GDM1 (cell line): ENCODE results near the gene MTHFSD.

ENCODE experiments used
- DNase-seq: peaks from one replicate; lab custom pipeline; 2025; lab: John Stamatoyannopoulos, UW

The MTHFSD gene

GRCh38 chr16:86502856-86503748 lies 51.9 kb downstream of the MTHFSD start:
- no peak for DNase-seq

DNA sequence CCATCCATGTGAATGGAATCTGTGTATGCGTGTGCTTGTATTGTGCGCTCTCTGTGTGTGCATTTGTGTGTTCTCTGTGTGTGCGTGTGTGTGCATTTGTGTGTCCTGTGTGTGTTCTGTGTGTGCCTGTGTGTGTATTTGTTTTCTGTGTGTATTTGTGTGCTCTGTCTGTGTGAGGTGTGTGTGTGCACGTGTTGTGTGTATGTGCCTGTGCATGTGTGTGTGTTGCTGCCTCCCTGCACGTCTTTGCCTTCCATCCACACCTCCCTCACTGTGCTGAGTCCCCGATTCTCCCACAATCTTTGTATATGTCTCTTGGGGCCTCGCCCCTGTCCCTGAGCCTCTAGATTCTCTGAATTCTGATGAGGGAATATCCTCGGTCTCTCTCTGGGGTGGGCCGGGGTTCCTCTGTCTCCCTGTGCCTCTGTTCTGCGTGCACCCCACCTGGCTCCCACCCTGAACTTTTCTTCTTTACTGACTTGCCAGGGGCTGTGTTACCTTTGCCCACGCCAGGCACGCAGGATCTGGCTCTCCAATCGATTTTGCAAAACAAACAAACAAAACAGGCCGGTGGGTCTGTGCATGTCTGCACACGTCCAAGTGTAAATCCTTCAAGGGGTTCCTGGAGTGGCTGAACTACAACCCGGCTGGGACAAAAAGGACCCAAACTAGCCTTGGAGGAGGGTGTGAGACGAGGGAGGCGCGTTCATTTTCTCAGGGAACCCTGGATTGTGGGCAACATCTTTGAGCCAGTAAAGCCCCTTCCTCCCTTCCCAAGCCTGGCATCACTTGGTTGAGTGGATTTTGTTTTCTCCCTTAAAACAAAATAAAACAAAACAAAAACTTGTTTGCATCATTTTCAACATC lies 52.8 kb downstream of the MTHFSD start:
- DNase-seq, result no peak

GRCh38 chr16:86500708-86501510 lies 54.1 kb downstream of the MTHFSD start:
- no peak for DNase-seq

GRCh38 chr16:86499889-86500707 lies 54.9 kb downstream of the MTHFSD start:
- DNase-seq, result no peak

- no peak for DNase-seq
Measured at GRCh38 chr16:86499440-86499786, 55.6 kb downstream of the MTHFSD start.

DNA sequence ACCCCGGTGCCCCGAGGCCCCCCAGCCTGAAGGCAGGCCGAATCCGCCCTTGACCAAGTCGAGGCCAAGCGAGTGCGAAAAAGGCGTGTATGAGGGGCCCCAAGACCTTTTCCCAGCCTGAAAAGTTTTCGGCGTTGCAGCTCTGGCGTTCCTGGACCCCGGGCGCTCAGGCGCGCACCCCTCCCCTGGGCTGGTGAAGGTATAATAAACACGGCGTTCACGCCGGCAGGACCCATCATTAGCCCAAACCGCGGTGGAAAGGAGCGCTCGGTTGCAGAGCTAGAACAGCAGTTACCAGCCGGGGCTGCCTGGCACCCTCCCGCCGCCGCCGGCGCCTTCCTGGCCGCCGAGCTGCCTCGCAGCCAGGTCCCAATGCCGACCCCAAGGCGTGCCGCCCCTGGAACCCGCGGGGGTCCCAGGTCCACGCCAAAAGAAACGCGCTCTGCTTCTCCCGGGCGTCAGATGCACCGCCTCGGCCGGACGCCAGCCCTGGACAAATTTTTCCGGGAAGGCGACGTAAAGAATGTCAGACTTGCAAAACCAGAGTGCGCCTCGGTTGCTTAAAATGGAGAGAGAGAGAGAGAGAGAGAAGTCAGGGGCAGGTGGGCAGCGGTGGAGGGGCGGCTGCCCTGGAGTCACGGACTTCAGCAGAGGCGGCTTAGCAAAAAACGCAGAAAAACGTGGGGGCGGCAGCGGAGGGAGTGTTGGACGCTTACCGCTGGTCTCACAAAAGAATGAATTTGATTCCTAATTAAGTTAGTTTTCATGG lies 56.2 kb downstream of the MTHFSD start:
- no peak for DNase-seq

DNA sequence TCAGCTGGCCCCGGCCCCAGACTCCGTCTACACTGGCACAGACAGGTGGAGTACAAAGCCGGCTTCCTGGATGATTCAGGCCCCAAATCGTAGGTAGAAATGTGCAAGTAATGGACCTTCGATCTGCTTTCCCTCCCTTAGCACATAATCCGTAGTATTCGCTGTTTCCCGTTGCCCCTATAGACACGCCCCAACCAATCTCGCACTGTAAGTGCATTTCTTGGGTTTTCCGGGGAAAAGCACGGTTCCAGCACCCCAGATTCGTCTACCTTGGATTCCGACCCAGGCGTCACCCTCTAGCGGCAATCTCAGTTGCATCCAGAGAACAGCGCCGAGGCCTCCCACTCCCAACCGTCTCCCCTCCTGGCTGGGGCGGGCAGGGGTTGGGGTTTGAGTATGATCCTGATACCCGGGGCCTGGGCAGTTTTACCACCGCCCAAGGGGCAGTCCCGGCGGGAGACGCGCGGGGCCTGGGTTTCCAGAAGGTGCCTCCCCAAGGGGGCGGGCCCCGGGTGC lies 56.8 kb downstream of the MTHFSD start:
- no peak for DNase-seq

DNA sequence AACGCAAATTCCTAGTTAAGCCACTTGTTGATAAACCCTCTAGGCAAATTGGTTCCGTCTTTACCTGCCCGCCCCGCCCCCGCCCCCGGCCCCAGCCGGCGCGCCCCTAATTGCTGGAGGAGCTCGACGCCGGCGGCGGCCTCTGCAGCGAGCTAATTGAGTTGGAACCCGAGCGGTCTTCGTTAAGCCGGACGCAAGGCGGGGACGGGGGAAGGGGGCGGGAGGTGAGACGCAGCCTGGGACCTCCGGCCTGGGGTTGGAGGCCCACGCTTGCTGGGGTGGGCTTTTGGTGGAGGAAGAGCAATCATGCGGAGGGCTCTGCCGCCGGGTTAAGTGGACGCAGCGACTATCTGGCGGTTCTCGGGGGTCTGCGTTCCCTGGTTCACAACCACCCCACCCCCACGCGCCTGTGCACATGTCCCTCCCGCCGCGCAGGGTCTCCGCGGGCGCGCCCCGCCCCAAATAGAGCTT lies 57.4 kb downstream of the MTHFSD start:
- no peak for DNase-seq

GRCh38 chr16:86496929-86497461 lies 58.0 kb downstream of the MTHFSD start:
- DNase-seq, result no peak

DNA sequence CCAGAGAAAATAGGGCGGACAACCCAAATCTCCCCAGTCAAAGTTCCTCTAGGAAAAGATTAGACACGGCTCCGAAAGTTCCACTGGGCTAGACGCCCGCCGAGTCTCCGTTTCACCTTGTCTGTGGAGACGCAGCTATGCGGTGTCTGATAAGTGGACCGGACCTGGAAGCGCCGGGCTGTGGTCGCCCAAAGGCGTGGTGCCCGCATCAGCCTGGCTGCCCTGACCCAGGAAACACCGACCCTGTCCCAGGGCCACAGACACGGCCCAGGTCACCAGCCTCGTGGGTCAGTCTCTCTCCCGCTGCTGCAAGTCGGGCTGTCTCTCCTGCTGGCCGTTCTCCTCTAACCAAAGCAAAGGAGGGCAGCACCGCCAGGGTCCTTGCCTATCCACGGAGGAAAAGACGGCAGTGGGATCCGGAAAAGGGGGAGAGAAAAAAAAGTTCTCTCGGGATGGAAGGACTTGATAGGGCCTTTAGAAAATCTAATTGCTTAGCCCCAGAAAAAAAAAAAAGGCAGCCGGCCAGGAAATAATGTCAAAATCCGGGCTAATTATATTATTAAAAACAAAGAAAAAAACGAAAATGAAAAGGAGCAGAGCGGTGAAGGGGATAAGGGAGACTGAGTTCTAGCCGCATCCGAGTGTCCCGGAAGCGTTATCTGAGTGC lies 58.6 kb downstream of the MTHFSD start:
- DNase-seq, result no peak

- no peak for DNase-seq
Measured at GRCh38 chr16:86495756-86496261, 59.2 kb downstream of the MTHFSD start.

GRCh38 chr16:86495357-86495701 lies 59.7 kb downstream of the MTHFSD start:
- DNase-seq, result no peak

DNA sequence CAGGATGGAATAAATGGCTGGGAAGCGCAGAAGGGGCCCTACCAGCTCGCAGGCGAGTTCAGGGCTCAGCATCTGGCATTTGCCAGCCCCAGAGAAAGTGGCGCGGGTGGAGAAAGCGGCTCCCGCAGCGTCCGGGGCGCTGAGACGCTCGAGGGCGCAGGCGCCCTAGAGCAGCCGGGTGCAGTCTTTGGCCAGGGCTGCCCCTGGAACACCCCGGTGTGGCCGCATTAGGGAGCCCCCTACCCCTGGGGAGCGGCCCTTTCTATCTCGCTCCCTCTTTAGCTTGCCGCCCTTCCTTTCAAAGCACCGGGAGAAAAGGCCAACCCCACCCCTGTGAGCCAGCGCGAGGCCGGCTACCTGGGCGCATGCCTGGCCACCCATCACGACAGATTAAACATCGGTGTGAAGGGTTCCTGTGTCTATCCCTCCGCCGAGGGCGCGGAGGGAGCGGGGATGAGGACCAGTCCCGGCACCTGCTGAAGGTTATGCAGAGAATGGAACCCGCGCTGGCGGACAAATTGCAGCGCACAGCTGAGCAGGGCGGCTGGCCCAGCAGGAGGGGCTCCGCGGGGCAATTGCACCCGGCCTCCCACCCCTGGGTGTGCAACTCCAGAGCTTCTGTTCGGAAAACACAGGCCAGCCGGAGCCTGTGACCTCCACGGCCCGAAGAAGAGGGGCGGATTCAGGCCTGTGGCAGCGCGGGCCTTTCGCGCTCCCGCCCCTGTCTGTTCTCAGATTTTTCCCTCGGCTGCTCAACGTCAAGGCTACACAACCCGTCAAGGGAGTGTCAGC lies 60.3 kb downstream of the MTHFSD start:
- no peak for DNase-seq

DNA sequence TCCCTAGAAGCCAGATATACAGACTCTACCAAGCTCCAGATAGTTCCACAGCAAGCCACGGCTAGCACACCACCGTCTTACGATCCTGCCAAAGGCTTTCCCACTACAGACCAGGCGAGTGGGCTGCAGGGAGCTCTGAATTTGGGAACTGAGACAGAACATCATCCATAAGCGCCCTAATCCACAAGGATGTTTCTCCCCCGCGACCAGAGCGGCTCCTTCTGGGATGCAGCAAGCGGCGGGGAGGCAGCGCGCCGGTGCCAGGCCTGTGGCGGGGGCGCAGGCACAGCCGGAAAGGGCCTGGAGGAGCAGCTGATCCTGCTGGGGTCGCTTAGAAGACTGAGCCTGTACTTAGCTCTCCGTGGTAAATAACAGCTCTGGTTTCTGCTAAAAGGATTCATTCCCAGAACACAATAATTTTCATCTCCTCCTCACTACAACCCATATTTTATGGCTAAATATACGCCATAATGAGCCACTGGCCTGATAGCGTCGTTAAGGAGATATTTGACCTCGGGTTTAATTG lies 60.9 kb downstream of the MTHFSD start:
- DNase-seq, result no peak

DNA sequence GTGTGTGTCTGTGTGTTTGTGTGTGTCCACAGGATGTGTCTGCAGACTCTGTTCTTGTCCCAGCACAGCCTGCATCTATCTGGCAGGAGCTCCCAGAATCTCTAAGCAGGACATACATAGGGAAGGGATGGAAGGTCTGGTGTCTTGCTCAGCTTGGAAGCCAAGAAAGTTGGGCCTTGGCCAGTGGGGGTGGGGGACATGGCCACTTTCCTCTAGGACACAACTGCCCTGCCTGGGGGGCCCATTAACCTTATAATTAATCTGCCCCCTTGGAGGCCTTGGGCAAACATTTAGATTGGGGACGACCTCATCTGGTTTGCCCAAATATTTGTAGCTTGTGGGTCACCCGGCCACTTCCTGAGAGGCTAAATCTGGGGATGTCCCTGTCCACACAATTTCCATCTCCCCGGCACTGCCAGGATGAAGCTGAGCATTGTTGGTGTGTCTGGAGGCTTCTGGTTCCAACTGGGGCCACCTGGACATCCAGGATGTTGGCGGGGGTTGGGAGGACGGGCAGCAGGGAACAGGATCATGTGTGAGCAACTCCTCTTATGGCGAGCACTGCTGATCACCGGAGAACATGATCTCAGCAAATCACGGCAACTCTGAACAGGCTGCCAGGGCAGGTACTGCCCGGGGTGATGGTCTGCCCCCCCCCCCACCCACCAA lies 61.9 kb downstream of the MTHFSD start:
- no peak for DNase-seq

GRCh38 chr16:86492267-86492960 lies 62.6 kb downstream of the MTHFSD start:
- DNase-seq, result no peak

DNA sequence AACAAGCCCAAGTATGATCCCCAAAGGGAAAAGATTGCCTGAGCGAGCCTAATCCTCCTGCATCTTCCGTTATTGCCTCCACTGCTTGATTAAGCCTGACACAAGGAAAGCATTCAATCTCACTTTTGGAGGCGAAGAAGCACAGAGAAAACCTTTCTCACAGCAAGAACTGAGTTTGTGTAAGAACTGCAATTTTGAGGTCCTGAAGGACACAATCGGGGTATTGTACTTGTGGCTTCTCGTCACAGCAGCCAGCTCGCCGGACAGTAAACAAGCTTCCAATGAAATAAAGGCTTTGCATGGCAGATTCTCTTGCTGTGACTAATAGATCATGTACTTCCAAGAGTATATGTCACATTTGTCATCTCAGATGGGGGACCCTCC lies 63.4 kb downstream of the MTHFSD start:
- DNase-seq, result no peak
